ENCODE results near the gene SCYL1. TPM values are rescaled to one million over a fixed set of nuclear protein-coding genes. Genes with fewer than 3 reads are reported as not detected.

The SCYL1 gene
- total and polyA plus RNA-seq, 2 donors (not counting 1 experiment from before 2014, with no cell fraction given), result 76.5 to 85.5 TPM

GRCh38 chr11:65489035-65489705 is 35.7 kb upstream of the SCYL1 start:
- no peak for ATAC-seq (ENCODE audit: low read depth)
- H3K27me3 ChIP-seq (replicated peaks in 1 of 4; ENCODE audit: control extremely low read depth in 1 of 4, control insufficient read depth in 3 of 4, insufficient read depth in 4 of 4, low read length in 3 of 4), result no peaks in the 10 kb centered on the region
- H3K9me3 ChIP-seq (ENCODE audit: control extremely low read depth in 1 of 3, control insufficient read depth in 2 of 3, insufficient read depth in 1 of 3, low read length in 2 of 3), result no peaks in the 10 kb centered on the region
- 97% methylated on average over 6 of the region's 10 CpGs for WGBS (ENCODE audit: insufficient coverage)
- no peak overlapping the region for H3K9ac ChIP-seq (ENCODE audit: low read length)
- H3K79me2 ChIP-seq (ENCODE audit: control insufficient read depth, insufficient read depth, low read length), result peaks cover 44% of the 10 kb centered on the region
- no peak for TF ChIP-seq EZH2 (IDR thresholded peaks at IDR 0.05; ENCODE audit: borderline replicate concordance, insufficient read depth, low read depth, low read length, poor library complexity, severe bottlenecking)
- H3K4me2 ChIP-seq (replicated peaks; ENCODE audit: low read depth, low read length, poor library complexity, severe bottlenecking), result no peak overlapping the region
- H3K4me1 Mint-ChIP-seq, result peaks cover 60% of the 10 kb centered on the region
- no peaks in the 10 kb centered on the region for H4K20me1 ChIP-seq (ENCODE audit: control insufficient read depth, insufficient read depth, low read length, poor library complexity, severe bottlenecking)
- no peaks in the 10 kb centered on the region for H3K27me3 Mint-ChIP-seq
- ChIA-PET CTCF (interaction anchor here (1.0 to 3.0 kb wide), 3 partner anchors 8 to 17 kb away, joined by 3 to 19 read pairs (median 10); no protein-coding TSS in a partner anchor), POLR2A (interaction anchor here (0.6 to 8.8 kb wide), 8 partner anchors 10 to 70 kb away, joined by 3 to 70 read pairs (median 6); partner anchors contain the start of gene MALAT1)
- H3K36me3 ChIP-seq (replicated peaks in 1 of 2; ENCODE audit: control extremely low read depth in 1 of 2, control insufficient read depth in 1 of 2, extremely low read depth in 1 of 2, insufficient read depth in 2 of 2, low read length in 1 of 2), result no peaks in the 10 kb centered on the region
- H2AFZ ChIP-seq (ENCODE audit: insufficient read depth, low read depth, low read length, poor library complexity, severe bottlenecking), result no peak overlapping the region
- no peak for DNase-seq
- intact Hi-C loops (cut with micrococcal nuclease), result no loop called here
- H3K4me1 ChIP-seq (ENCODE audit: control insufficient read depth in 2 of 2, insufficient read depth in 2 of 2, low read length in 2 of 2), result peaks cover 48 to 57% of the 10 kb centered on the region in 2 donors
- no peak overlapping the region for H3K27ac Mint-ChIP-seq
- no peak overlapping the region for H3K4me3 Mint-ChIP-seq
- no peak overlapping the region for H3K4me3 ChIP-seq (ENCODE audit: control extremely low read depth in 1 of 5, extremely low read depth in 1 of 5, insufficient read depth in 1 of 5, low read depth in 2 of 5, low read length in 4 of 5)
- no peak overlapping the region for H3K27ac ChIP-seq (ENCODE audit: low read length in 2 of 2)
- H3K9me3 Mint-ChIP-seq (ENCODE audit: insufficient read depth), result no peaks in the 10 kb centered on the region

- no peaks in the 10 kb centered on the region for H3K9me3 ChIP-seq (ENCODE audit: control extremely low read depth in 1 of 3, control insufficient read depth in 2 of 3, insufficient read depth in 1 of 3, low read length in 2 of 3)
- Mint-ChIP-seq H3K4me3 (no peak overlapping the region), H3K27me3 (no peaks in the 10 kb centered on the region), H3K27ac (no peak overlapping the region), H3K4me1 (peaks cover 65% of the 10 kb centered on the region), H3K9me3 (ENCODE audit: insufficient read depth) (no peaks in the 10 kb centered on the region)
- H4K20me1 ChIP-seq (ENCODE audit: control insufficient read depth, insufficient read depth, low read length, poor library complexity, severe bottlenecking), result no peaks in the 10 kb centered on the region
- no peak for DNase-seq
- ATAC-seq (ENCODE audit: low read depth), result no peak
- intact Hi-C loops (cut with micrococcal nuclease), result no loop called here
- ChIA-PET CTCF (interaction anchor here (0.6 to 3.0 kb wide), 2 partner anchors 11 to 21 kb away, joined by 3 to 19 read pairs; no protein-coding TSS in a partner anchor), POLR2A (interaction anchor here (0.5 to 8.8 kb wide), 5 partner anchors 10 to 68 kb away, joined by 3 to 70 read pairs (median 6); partner anchors contain the start of genes MALAT1 and NEAT1)
- H3K36me3 ChIP-seq (replicated peaks in 1 of 2; ENCODE audit: control extremely low read depth in 1 of 2, control insufficient read depth in 1 of 2, extremely low read depth in 1 of 2, insufficient read depth in 2 of 2, low read length in 1 of 2), result no peaks in the 10 kb centered on the region
- no peak overlapping the region for H3K9ac ChIP-seq (ENCODE audit: low read length)
- 99% methylated on average over 5 of the region's 8 CpGs for WGBS (ENCODE audit: insufficient coverage)
- peaks cover 51 to 63% of the 10 kb centered on the region in 2 donors for H3K4me1 ChIP-seq (ENCODE audit: control insufficient read depth in 2 of 2, insufficient read depth in 2 of 2, low read length in 2 of 2)
- no peak for TF ChIP-seq EZH2 (IDR thresholded peaks at IDR 0.05; ENCODE audit: borderline replicate concordance, insufficient read depth, low read depth, low read length, poor library complexity, severe bottlenecking)
- TF ChIP-seq CTCF (IDR thresholded peaks at IDR 0.05), result no peak
- H3K4me2 ChIP-seq (replicated peaks; ENCODE audit: low read depth, low read length, poor library complexity, severe bottlenecking), result no peak overlapping the region
- no peaks in the 10 kb centered on the region for H3K27me3 ChIP-seq (replicated peaks in 1 of 4; ENCODE audit: control extremely low read depth in 1 of 4, control insufficient read depth in 3 of 4, insufficient read depth in 4 of 4, low read length in 3 of 4)
- no peak overlapping the region for H3K4me3 ChIP-seq (ENCODE audit: control extremely low read depth in 1 of 5, extremely low read depth in 1 of 5, insufficient read depth in 1 of 5, low read depth in 2 of 5, low read length in 4 of 5)
- no peak overlapping the region for H2AFZ ChIP-seq (ENCODE audit: insufficient read depth, low read depth, low read length, poor library complexity, severe bottlenecking)
- H3K79me2 ChIP-seq (ENCODE audit: control insufficient read depth, insufficient read depth, low read length), result peaks cover 50% of the 10 kb centered on the region
- no peak overlapping the region for H3K27ac ChIP-seq (ENCODE audit: low read length in 2 of 2)
These were observed 35.1 kb upstream of the SCYL1 start for GRCh38 chr11:65489706-65490320.

Measured in B cell (primary cell).